ENCODE data around the gene UQCRQ.

The UQCRQ gene

GRCh38 chr5:132866342-132867045 is at the start of gene UQCRQ, which contains the start of gene GDF9:
TSS of gene UQCRQ (plus strand) at chr5:132866642. CDS start at chr5:132866882, 240 bp downstream.
TSS of gene GDF9 (minus strand) at chr5:132866469. CDS start at chr5:132864533, 1,936 bp downstream.
- peak; percentile 97 to 99 for DNase-seq

DNA sequence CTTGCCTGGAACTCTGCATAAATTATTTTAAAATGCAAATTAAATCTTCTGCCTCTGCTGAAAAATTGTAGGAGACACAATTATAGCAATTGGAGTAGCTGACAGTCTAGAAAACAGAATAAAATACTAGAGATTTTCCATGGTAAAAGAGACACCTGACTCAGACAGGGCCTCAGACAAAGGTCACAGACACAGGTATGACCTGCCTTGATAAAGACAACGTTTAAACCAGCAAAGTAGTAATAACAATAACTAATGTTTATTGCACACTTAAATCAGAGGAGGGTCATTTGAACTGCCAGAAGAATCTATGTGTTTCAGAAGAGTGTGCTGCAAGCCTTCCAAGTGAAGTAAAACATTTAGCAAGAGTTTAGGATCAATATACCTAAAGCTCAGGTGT is 49.4 kb upstream of the UQCRQ start:
- DNase-seq, result no peak

DNA sequence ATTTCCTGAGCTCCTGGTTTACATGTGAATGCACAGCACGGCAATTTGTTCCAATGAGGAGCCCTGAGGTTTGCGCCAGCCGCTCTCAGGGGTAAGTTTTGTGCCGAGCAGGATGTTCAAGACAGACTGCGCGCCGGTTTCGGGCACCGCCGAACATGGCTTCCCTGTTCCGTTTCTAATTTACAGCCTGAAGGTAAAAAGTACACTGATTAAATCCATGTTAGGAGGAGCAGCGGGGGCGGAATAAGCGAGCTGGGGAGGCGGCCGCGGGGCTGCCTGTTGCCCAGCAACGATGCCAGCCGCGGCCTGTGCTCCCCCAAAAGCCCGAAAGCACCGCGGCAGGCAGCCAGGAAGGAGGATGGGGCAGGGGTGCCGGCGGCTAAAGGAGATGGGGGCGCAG is 47.0 kb upstream of the UQCRQ start:
- no peak for DNase-seq

GRCh38 chr5:132820162-132820754 is 46.2 kb upstream of the UQCRQ start:
- peak; percentile 88 for DNase-seq

DNA sequence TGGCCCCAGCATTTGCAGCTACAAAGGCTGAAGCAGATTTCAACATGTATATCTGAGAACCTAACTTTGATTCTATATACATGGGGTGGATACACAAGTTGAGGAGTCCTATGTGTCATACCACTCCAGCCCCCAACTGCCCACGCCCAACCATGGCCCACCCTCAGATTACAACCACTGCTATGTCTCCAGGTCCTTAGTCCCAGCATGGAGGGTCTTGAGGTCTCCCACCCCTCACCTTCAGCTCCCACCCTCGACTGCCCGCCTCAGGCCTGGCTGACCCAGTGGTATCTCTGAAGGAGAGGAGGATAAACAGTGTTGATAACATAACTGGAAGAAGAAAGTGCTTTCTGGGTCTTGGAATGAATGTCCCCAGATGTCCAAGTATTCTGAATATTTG is 45.1 kb upstream of the UQCRQ start:
- no peak for DNase-seq

DNA sequence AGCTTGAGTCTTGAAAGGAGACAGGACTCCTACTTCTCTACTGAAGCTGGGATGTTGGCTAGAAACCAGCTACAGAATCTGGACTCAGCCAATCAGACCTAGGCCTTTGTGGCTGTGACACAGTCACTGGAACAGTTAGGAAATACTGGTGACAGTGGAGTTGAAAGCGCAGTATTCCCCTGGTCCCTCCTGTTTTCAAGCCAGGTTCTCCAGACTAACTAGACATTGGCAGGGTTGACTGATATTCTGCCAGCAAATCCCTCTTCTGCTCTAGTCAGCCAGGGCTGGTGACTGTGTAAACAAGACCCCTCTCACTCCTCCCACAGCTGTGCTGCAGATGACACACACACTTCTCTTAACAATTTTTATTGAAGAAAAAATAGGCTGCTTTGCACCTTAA is 44.7 kb upstream of the UQCRQ start:
- DNase-seq, result no peak

DNA sequence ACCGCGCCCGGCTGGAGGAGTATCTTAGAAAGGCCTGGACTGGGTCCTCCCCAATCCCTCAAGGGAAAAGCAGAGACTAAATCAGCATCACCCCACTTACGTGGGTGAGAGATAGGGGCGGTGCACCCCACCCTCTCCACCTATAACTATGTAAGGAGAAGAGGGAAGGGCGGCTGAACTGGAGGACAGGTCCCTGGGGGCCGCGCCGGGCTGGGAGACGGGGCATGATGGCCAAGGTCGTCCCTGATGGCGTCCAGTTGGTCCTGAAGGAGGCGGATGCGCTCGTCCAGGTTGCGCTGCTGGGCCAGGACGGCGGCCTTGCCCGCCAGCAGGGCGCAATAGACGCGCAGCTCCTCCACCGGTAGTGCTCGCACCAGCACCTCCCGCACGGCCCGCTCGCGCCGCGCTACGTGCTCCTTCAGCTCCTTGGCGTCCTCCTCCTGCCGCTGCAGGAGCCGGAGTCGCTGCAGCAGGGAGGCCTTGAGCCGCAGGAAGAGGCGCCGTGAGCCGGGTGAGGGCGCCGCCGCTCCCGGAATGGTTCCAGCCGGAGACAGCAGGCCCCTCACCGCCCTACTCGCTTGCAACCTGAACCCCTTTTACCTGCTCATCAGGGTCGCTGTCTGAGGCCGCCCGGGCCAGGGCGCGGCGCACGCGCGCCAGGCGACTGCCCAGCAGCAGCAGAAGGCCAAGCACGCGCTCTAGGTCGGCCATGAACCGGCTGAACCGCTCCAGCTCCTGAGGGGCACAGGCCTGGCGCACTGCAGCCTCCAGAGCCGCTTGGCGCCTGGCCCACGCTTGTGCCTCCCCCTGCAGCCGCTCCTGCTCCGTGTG is 43.6 kb upstream of the UQCRQ start:
- no peak for DNase-seq

- DNase-seq, result no peak
Measured at GRCh38 chr5:132823481-132824050, 42.9 kb upstream of the UQCRQ start.

- DNase-seq, result no peak
Measured at GRCh38 chr5:132824426-132824825, 42.0 kb upstream of the UQCRQ start.

GRCh38 chr5:132825033-132825833 is 41.2 kb upstream of the UQCRQ start:
- DNase-seq, result no peak

DNA sequence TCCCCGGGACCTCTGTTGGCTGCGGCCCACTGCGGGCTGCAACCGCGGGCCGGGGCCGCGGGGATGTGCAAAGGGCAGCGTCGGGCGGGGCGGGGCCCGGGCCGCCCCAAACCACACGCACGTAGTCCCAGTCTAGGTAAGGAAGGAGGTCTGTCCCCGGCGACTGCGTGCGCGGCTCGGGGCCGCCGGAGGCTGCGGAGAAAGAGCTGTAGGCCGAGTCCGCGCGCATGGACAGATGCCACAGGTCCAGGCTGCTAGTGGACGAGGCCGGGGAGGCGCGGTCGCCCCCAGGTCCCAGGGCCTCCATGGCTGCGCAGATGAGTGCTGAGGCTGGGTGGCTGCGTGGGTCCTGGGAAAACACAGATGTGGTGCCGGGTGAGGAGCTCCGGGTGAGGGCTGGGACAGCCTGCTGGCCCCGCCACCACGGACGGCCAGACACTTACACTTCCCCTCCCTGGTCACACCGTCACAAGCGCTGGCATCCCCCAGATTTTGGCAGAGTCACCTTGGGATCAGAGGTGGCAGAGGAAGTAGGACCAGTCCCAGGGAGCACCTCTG is 40.5 kb upstream of the UQCRQ start:
- no peak for DNase-seq

DNA sequence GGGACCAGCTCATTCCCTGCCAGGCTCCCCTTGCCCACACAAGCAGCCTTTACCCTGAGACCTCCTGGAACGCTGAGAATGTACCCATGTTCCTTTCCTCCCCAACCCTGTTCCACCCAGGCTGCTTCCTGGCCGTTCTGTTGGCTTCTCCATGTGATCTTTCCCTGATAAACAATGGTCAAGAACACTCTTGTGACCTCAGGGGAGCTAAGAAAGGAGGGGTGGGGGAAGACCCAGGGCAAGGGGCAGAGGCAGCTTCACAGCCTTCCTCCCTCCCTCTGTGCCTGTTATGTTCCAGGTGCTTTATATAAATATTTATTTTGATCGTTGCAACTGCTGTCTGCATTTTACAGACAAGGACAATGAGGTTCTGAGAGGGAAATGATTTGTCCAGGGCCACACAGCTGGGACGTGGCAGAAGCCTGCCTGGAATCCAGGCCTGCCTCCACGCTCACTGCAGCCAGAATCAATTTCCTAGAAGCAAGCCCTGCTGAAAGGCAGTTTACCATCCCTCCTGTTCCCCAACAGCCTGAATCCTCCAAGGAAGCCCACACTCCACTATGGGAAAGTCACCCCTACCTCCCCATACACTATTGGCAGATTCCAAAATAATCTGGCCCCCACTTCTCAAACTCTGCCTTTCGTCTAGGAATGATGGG is 39.9 kb upstream of the UQCRQ start:
- DNase-seq, result no peak

- no peak for DNase-seq
Measured at GRCh38 chr5:132827943-132828673, 38.3 kb upstream of the UQCRQ start.

DNA sequence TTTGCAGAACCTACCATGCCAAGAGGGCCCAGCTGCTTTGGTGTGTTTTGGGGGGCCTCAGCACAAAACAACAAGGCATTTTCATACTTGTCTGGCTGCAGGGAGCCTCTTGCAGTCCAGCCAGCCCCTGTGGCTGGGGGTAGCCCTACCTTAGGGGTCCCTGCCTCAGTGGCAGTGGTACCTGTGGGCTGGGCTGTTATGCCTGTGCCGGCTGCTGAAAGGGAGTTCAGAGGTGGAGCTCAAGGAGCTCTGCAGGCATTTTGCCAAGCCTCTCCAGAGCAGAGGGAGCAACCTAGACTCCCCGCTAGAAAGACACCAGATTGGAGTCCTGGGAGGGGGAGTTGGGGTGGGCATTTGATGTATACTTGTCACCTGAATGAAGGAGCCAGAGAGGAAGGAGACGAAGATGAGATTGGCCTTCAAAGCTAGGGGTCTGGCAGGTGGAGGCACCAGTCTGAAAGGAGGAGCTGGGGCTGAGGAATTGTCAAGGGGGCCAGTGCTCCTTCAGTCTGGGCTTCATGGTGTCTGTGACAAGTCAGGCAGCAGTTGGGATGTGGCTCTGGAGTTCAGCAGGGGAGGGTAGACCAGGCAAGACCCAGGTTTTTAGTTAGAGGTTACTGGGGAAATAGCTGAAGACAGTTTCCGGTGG is 37.5 kb upstream of the UQCRQ start:
- DNase-seq, result no peak

DNA sequence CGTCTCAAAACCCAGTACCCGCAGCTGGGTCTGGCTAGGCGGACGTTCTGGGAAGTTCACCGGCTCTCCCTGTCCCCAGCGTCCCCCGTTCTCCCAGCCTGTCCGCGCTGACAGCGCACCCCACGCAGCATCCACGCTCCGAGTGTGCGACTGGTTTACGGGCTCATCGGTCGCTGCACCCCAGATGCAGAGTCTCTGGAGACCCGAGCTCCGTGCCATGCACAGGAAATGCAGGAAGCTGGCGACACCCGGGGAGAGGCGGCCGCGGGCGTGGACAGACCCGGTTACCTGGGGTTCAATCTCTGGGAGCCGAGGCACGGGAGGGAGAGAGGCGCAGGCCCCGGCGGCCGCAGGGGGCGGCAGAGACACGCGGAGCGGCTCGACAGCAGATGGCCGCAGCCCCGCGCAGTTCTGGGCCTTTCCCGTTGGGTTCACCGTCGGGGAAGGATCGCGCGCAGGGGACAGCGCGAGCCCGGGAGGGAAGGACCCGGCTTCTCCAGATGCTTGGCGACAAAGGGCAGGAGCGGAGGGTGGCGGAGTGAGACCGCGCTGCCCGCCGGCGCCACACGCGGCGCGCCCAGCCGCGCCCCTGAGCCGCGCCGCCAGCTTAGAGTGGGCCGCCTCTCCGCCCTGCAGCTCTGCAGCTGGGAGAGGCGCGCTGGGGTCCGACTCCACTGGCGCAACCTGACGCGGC is 36.6 kb upstream of the UQCRQ start:
- DNase-seq, result peak; percentile 68 to 69

GRCh38 chr5:132830436-132831094 is 35.9 kb upstream of the UQCRQ start, which contains the start of gene SHROOM1:
TSS of gene SHROOM1 (minus strand) at chr5:132830647. CDS start at chr5:132826140, 4,507 bp downstream.
- no peak for DNase-seq

DNA sequence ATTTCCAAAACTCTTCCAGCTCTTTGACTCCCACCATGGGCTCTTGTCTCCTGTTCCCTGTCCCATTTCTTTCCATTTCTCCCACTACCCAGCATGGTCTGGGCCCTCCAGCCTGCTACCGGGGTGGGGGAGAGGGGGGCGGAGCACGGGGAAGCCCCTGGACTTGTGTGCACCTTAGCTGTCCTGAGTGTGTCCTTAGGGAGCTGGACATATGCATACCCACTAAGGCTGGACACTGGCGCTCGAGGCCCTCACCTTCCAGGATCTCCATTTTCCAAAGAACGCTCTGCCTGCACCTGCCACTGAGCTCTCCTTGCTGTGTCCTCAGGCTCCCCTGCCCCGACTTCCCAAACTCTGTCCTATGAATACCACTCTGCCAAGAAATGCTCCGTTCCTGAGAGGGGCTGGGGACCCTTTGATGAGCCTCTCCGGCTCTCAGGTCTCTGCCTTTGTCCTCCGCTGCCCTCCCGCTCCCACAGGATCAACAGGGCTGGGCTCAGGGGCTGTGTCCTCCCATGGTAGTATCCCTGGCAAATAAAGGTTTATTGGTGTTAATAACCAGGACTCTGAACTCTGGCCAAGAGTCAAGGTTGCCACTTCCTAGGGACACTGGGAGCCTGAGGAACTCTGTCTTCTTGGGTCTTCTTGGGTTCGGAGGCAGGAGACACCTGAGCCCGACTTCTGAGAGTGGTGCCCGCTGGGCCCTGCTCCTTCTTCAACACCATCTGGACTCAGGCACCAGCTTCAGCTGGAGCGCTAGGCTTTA is 35.2 kb upstream of the UQCRQ start:
- no peak for DNase-seq

GRCh38 chr5:132832612-132833011 is 33.8 kb upstream of the UQCRQ start:
- no peak for DNase-seq

Measured in CD4-positive, alpha-beta T cell treated with Interleukin-4 for 1 hour (primary cell).